Right atrium auricular region (tissue), 2 donors: ENCODE data around the gene PLEKHM2. TPM values are rescaled to one million over a fixed set of nuclear protein-coding genes. Genes with fewer than 3 reads are reported as not detected.

Experiments used
- DNase-seq: peaks from one replicate; pipeline ENCODE4 v3.0.0-alpha.2; 2019; ENCODE audit warnings: low spot score
- H3K27ac ChIP-seq, 2 donors: fragments of 200-600 bp; sonication (generic); 1 replicate in 1 of 2; 2 replicates in 1 of 2; pipeline ENCODE4 v1.5.1; 2016 to 2019
- H3K27me3 ChIP-seq, 2 donors: fragments of 200-600 bp; sonication (generic); one replicate each; pipeline versions ENCODE4 v1.5.1 to v1.6.0; 2017 to 2019
- H3K36me3 ChIP-seq: fragments of 200-600 bp; sonication (generic); one replicate; pipeline ENCODE4 v1.5.1; 2016
- H3K4me1 ChIP-seq, 2 donors: fragments of 200-600 bp; sonication (generic); one replicate each; pipeline versions ENCODE4 v1.5.1 to v1.6.0; 2017 to 2019
- H3K4me3 ChIP-seq, 2 donors: fragments of 200-600 bp; sonication (generic); 1 replicate in 1 of 2; 2 replicates in 1 of 2; pipeline ENCODE4 v1.5.1; 2017 to 2019; ENCODE audit warnings: mild to moderate bottlenecking in 1 of 2, moderate library complexity in 1 of 2
- H3K9me3 ChIP-seq, 2 donors: fragments of 200-600 bp; sonication (generic); one replicate each; pipeline ENCODE4 v1.5.1; 2019
- CTCF ChIP-seq, 2 donors: fragments of 200-600 bp; sonication (generic); IDR thresholded peaks; one replicate each; pipeline ENCODE4 v1.5.1; 2019; ENCODE audit warnings: antibody characterized with exemption in 2 of 2
- total RNA-seq, 2 donors: library from RNA; depleted of rRNA; stranded (reverse); fragments of >200 nt; gene quantifications; one replicate each; pipeline ENCODE4 v1.1.0, GENCODE V29; 2016

Gene PLEKHM2
- total RNA-seq, 2 donors from 2014 or later: 53.6 to 78.1 TPM

GRCh38 chr1:15724949-15725880, 41.1 kb downstream of the PLEKHM2 start:
- DNase-seq: no peak
- no peak for TF ChIP-seq CTCF (IDR thresholded peaks at IDR 0.05)
- Histone ChIP-seq H3K4me1 (peaks cover 0 to 22% of the 10 kb centered on the region in 2 donors), H3K4me3 (no peak overlapping the region), H3K9me3 (no peaks in the 10 kb centered on the region), H3K36me3 (peaks cover 91% of the 10 kb centered on the region), H3K27me3 (no peaks in the 10 kb centered on the region), H3K27ac (no peak overlapping the region)

GRCh38 chr1:15726508-15726907, 42.4 kb downstream of the PLEKHM2 start:
- Histone ChIP-seq H3K27me3 (no peaks in the 10 kb centered on the region), H3K36me3 (peaks cover 91% of the 10 kb centered on the region), H3K27ac (no peak overlapping the region), H3K4me3 (no peak overlapping the region), H3K9me3 (no peaks in the 10 kb centered on the region), H3K4me1 (peaks cover 0 to 17% of the 10 kb centered on the region in 2 donors)
- DNase-seq: no peak
- TF ChIP-seq CTCF (IDR thresholded peaks at IDR 0.05): no peak

GRCh38 chr1:15727021-15727420, 42.9 kb downstream of the PLEKHM2 start:
- Histone ChIP-seq H3K4me3 (no peak overlapping the region), H3K9me3 (no peaks in the 10 kb centered on the region), H3K36me3 (peaks cover 95% of the 10 kb centered on the region), H3K27ac (peak overlapping the region in 1 of 2 donors; percentile 35), H3K4me1 (peaks cover 0 to 17% of the 10 kb centered on the region in 2 donors), H3K27me3 (no peaks in the 10 kb centered on the region)
- no peak for DNase-seq
- TF ChIP-seq CTCF (IDR thresholded peaks at IDR 0.05): no peak

GRCh38 chr1:15727424-15727823, 43.3 kb downstream of the PLEKHM2 start:
- no peaks in the 10 kb centered on the region for H3K27me3 ChIP-seq
- H3K9me3 ChIP-seq: no peaks in the 10 kb centered on the region
- no peak for DNase-seq
- H3K4me3 ChIP-seq: no peak overlapping the region
- TF ChIP-seq CTCF (IDR thresholded peaks at IDR 0.05): no peak
- H3K36me3 ChIP-seq: peaks cover 96% of the 10 kb centered on the region
- peaks cover 0 to 17% of the 10 kb centered on the region in 2 donors for H3K4me1 ChIP-seq
- H3K27ac ChIP-seq: peak overlapping the region in 1 of 2 donors; percentile 35

- no peak for TF ChIP-seq CTCF (IDR thresholded peaks at IDR 0.05)
- H3K4me3 ChIP-seq: no peak overlapping the region
- DNase-seq: no peak
- H3K9me3 ChIP-seq: no peaks in the 10 kb centered on the region
- H3K27ac ChIP-seq: no peak overlapping the region
- H3K36me3 ChIP-seq: peaks cover 96% of the 10 kb centered on the region
- H3K27me3 ChIP-seq: no peaks in the 10 kb centered on the region
- peaks cover 0 to 17% of the 10 kb centered on the region in 2 donors for H3K4me1 ChIP-seq
These were observed 43.9 kb downstream of the PLEKHM2 start for GRCh38 chr1:15727866-15728534.
